K562 (cell line): Measurements from ENCODE around the gene PRKG1. TPM values are rescaled to one million over a fixed set of nuclear protein-coding genes. Genes with fewer than 3 reads are reported as not detected.

Source experiments
- ATAC-seq: fragments of 200-7000 bp; cut with Tn5 transposase; 3 replicates; pipeline ENCODE4 v1.9.1; 2020; ENCODE audit warnings: moderate library complexity
- BruUV-seq: library from RNA; stranded (reverse); fragments of 400-500 nt; replicated peaks from 2 replicates; lab custom pipeline; 2021; lab: Mats Ljungman, UMichigan
- CTCF ChIA-PET: fragments of 300-600 bp; formaldehyde crosslinking; extraction: SDS; loops from one replicate; lab custom pipeline; 2021; ENCODE audit warnings: low intra/inter-chr PET ratio; lab: Yijun Ruan, JAX
- POLR2A ChIA-PET: fragments of 300-600, 350-650 bp; sonication (Branson Sonifier 250); formaldehyde crosslinking; extraction: SDS; loops from one replicate; lab custom pipeline; 2021; ENCODE audit warnings: antibody characterized with exemption, inconsistent platforms; lab: Yijun Ruan, JAX
- DNase-seq, 4 experiments: peaks; one replicate each; pipeline versions ENCODE4 v3.0.0 to v3.0.0-alpha.2; 2011 to 2018; ENCODE audit warnings: low spot score in 3 of 4, mixed read lengths in 3 of 4; ENCODE audit errors: extremely low read depth in 1 of 4
- FAIRE-seq: peaks from 2 replicates; lab custom pipeline; 2011; peaks lifted over from hg19 to GRCh38; lab: Jason Lieb, UNC
- H2AFZ ChIP-seq: 2 replicates; pipeline ENCODE4 v1.6.0; 2011; ENCODE audit warnings: low read depth, low read length, control low read depth, inconsistent platforms
- H3K27ac ChIP-seq: fragments of 200-600 bp; 3 replicates; pipeline ENCODE4 v1.8.0; 2011; ENCODE audit warnings: low read depth, mild to moderate bottlenecking, control low read depth, inconsistent platforms, low read length, moderate library complexity, mixed read lengths; ENCODE audit errors: extremely low read depth
- H3K27me3 ChIP-seq, 2 experiments: fragments of 300-600 bp in 1 of 2; 2 replicates in 1 of 2; 3 replicates in 1 of 2; pipeline versions ENCODE4 v1.6.0 to v1.8.0; 2011; ENCODE audit warnings: inconsistent platforms in 2 of 2, low read length in 2 of 2, mild to moderate bottlenecking in 1 of 2, mixed read lengths in 1 of 2, moderate library complexity in 1 of 2; ENCODE audit not compliant: control insufficient read depth in 2 of 2, insufficient read depth in 2 of 2
- H3K36me3 ChIP-seq: fragments of 300-600 bp; 3 replicates; pipeline ENCODE4 v1.8.0; 2011; ENCODE audit warnings: mild to moderate bottlenecking, low read length, inconsistent platforms; ENCODE audit not compliant: control insufficient read depth, insufficient read depth
- H3K4me1 ChIP-seq, 2 experiments: fragments of 200-600 bp in 1 of 2; replicated peaks in 1 of 2; 2 replicates in 1 of 2; 3 replicates in 1 of 2; pipeline versions ENCODE4 v1.5.1 to v1.8.0; 2011; ENCODE audit warnings: inconsistent platforms in 2 of 2, low read length in 2 of 2, mild to moderate bottlenecking in 1 of 2, mixed read lengths in 1 of 2, moderate library complexity in 1 of 2; ENCODE audit not compliant: control insufficient read depth in 2 of 2, insufficient read depth in 2 of 2
- H3K4me2 ChIP-seq: 2 replicates; pipeline ENCODE4 v1.6.1; 2011; ENCODE audit warnings: low read length, control low read depth, inconsistent platforms, mixed read lengths; ENCODE audit not compliant: insufficient read depth
- H3K4me3 ChIP-seq: fragments of 200-600 bp; sonication (generic), shearing (Covaris generic); 2 replicates; pipeline ENCODE4 v1.5.1; 2016; ENCODE audit warnings: control low read depth, inconsistent platforms
- H3K79me2 ChIP-seq: fragments of 200-600 bp; 3 replicates; pipeline ENCODE4 v1.8.0; 2011; ENCODE audit warnings: low read length, inconsistent platforms; ENCODE audit not compliant: control insufficient read depth, insufficient read depth
- H3K9ac ChIP-seq, 2 experiments: 2 replicates each; pipeline versions ENCODE4 v1.6.0 to v1.6.1; 2011; ENCODE audit warnings: low read depth in 2 of 2, low read length in 2 of 2, control low read depth in 1 of 2, inconsistent platforms in 1 of 2, mild to moderate bottlenecking in 1 of 2, mixed read lengths in 1 of 2; ENCODE audit not compliant: insufficient read depth in 1 of 2
- H3K9me1 ChIP-seq: one replicate; pipeline ENCODE4 v1.6.0; 2011; ENCODE audit warnings: inconsistent platforms, mild to moderate bottlenecking, low read length, moderate library complexity; ENCODE audit not compliant: control insufficient read depth, insufficient read depth
- H3K9me3 ChIP-seq: replicated peaks from 2 replicates; pipeline ENCODE4 v1.5.1; 2011; ENCODE audit warnings: low read depth, low read length, inconsistent platforms; ENCODE audit not compliant: control insufficient read depth, insufficient read depth
- H4K20me1 ChIP-seq: replicated peaks from 2 replicates; pipeline ENCODE4 v1.6.1; 2011; ENCODE audit warnings: low read length, inconsistent platforms, mixed read lengths; ENCODE audit not compliant: control insufficient read depth, insufficient read depth
- HNRNPLL ChIP-seq: fragments of 200-400 bp; formaldehyde crosslinking; IDR thresholded peaks from 2 replicates; pipeline ENCODE4 v1.6.1; 2017; ENCODE audit warnings: low read length, low read depth, mild to moderate bottlenecking; ENCODE audit not compliant: poor library complexity, severe bottlenecking
- LEF1 ChIP-seq: fragments of 450-650 bp; IDR thresholded peaks from 2 replicates; pipeline ENCODE4 v1.6.1; 2016; ENCODE audit warnings: mild to moderate bottlenecking
- MCM2 ChIP-seq: fragments of 450-650 bp; IDR thresholded peaks from 2 replicates; pipeline ENCODE4 v1.6.1; 2017; ENCODE audit warnings: low read depth, mild to moderate bottlenecking
- RBM17 ChIP-seq: fragments of 200-400 bp; formaldehyde crosslinking; IDR thresholded peaks from 2 replicates; pipeline ENCODE4 v1.6.1; 2017; ENCODE audit warnings: low read depth, mild to moderate bottlenecking, low read length, borderline replicate concordance
- RFX1 ChIP-seq: fragments of 450-650 bp; IDR thresholded peaks from 2 replicates; pipeline ENCODE4 v1.6.1; 2016; ENCODE audit warnings: mild to moderate bottlenecking, moderate library complexity
- SNRNP70 ChIP-seq: fragments of 200-400 bp; formaldehyde crosslinking; optimal IDR thresholded peaks from 2 replicates; pipeline ENCODE3; 2017; ENCODE audit warnings: low read depth, low read length
- ZBTB1 ChIP-seq: sonication (generic); formaldehyde crosslinking; IDR thresholded peaks from 2 replicates; pipeline ENCODE4 v1.8.1; 2023; ENCODE audit warnings: missing genetic modification reagents, low read depth, mild to moderate bottlenecking, borderline replicate concordance
- ZNF175 ChIP-seq: fragments of 200-800 bp; sonication (Bioruptor generic); IDR thresholded peaks from 2 replicates; pipeline ENCODE4 v1.6.1; 2016; ENCODE audit warnings: low read depth, mild to moderate bottlenecking, missing genetic modification characterization, missing compliant biosample characterization
- ZNF277 ChIP-seq: fragments of 250-450 bp; sonication (Bioruptor Pico); IDR thresholded peaks from 2 replicates; pipeline ENCODE4 v1.8.0; 2022; ENCODE audit warnings: inconsistent platforms, mild to moderate bottlenecking, moderate library complexity, borderline replicate concordance
- ZNF354B ChIP-seq: fragments of 250-450 bp; sonication (Bioruptor Pico); IDR thresholded peaks from 2 replicates; pipeline ENCODE4 v1.4.0; 2020
- ZNF436 ChIP-seq: fragments of 250-450, 450-650 bp; sonication (Bioruptor Pico); formaldehyde crosslinking; IDR thresholded peaks from 2 replicates; pipeline ENCODE4 v1.7.0; 2020; ENCODE audit warnings: mild to moderate bottlenecking
- WGBS: fragments of 100-300 bp; shearing (Covaris generic); methylation state at CpG from one replicate; pipeline ENCODE4 v1.1.6; 2016; ENCODE audit warnings: low coverage, mixed read lengths; ENCODE audit not compliant: insufficient coverage; ENCODE audit errors: missing lambda C conversion rate; 5-methylcytosine and 5-hydroxymethylcytosine counted together
- in situ Hi-C: fragments of 300-500 bp; cut with MboI; formaldehyde crosslinking; loops from 4 replicates; pipeline ENCODE4 v1.15.0; 2018; ENCODE audit warnings: inconsistent platforms, mixed read lengths
- intact Hi-C: fragments of 100-400 bp; cut with micrococcal nuclease; formaldehyde crosslinking; loops from 2 replicates; pipeline ENCODE4 v1.14.2; 2022
- polyA plus RNA-seq, 8 experiments: library from polyadenylated mRNA; depleted of rRNA in 4 of 8; stranded (reverse) in 5 of 8; unstranded in 3 of 8; fragments of >200 nt; fragmentation: Nextera tagmentation in 2 of 8; fragmentation: Illumina TruSeq in 1 of 8; extraction: Ambion mirVana in 2 of 8; extraction: Trizol in 1 of 8; gene quantifications; 2 replicates each; pipeline versions ENCODE4 v1.2.1 to v1.2.3, GENCODE V29; 2011 to 2014; ENCODE audit warnings: inconsistent platforms in 1 of 8, missing spikeins in 1 of 8
- total RNA-seq, 7 experiments: library from RNA; depleted of rRNA in 6 of 7; stranded (reverse); fragments of >200 nt in 6 of 7; fragmentation: Illumina TruSeq in 2 of 7; extraction: Trizol in 2 of 7; gene quantifications; 2 replicates each; pipeline versions ENCODE4 v1.2.1 to v1.2.3, GENCODE V29; 2011 to 2021; ENCODE audit warnings: low replicate concordance in 1 of 7

The PRKG1 gene
- total and polyA plus RNA-seq, 9 of the 15 experiments (the other 6 are each of a cell fraction or from before 2014, with no cell fraction given): 0.22 TPM; not detected in 8

- Histone ChIP-seq H3K4me2 (no peak overlapping the region), H4K20me1 (no peaks in the 10 kb centered on the region), H2AFZ (no peak overlapping the region), H3K9me3 (no peaks in the 10 kb centered on the region), H3K9ac (no peak overlapping the region), H3K79me2 (no peaks in the 10 kb centered on the region), H3K4me1 (no peaks in the 10 kb centered on the region), H3K27ac (no peak overlapping the region), H3K4me3 (no peak overlapping the region), H3K27me3 (no peaks in the 10 kb centered on the region), H3K36me3 (no peaks in the 10 kb centered on the region), H3K9me1 (no peaks in the 10 kb centered on the region)
- no peak for FAIRE-seq
- CTCF ChIA-PET: no interaction called here
- TF ChIP-seq RFX1 (peak; percentile 70), HNRNPLL (no peak)
- ATAC-seq: no peak
- 1% methylated on average over 3 of the region's 3 CpGs for WGBS
- POLR2A ChIA-PET: no interaction called here
- BruUV-seq: no TSS peak
- in situ Hi-C loops: no loop called here
- DNase-seq: peak in 1 of 4 experiments; percentile 13
- intact Hi-C loops: no loop called here
Observed at GRCh38 chr10:51419196-51420093, 345.2 kb downstream of the PRKG1 start.

- FAIRE-seq (no peak), ATAC-seq (no peak)
- CTCF ChIA-PET: no interaction called here
- Histone ChIP-seq H3K9ac (no peak overlapping the region), H3K9me1 (no peaks in the 10 kb centered on the region)
- no TSS peak for BruUV-seq
- no peak for TF ChIP-seq MCM2
- TF ChIP-seq LEF1: no peak
- no peak for TF ChIP-seq ZBTB1 (CRISPR knock-in tag)
- no peak for TF ChIP-seq ZNF277 (CRISPR knock-in tag)
- no peak for TF ChIP-seq RBM17
- TF ChIP-seq ZNF436: no peak
- TF ChIP-seq SNRNP70: no peak
- no peak for TF ChIP-seq ZNF354B (CRISPR knock-in tag)
- no peak for TF ChIP-seq ZNF175
- TF ChIP-seq, all 486 proteins: peak for 0
- Histone ChIP-seq H3K27ac (no peak overlapping the region), H3K27me3 (no peaks in the 10 kb centered on the region), H2AFZ (no peak overlapping the region), H3K36me3 (no peaks in the 10 kb centered on the region), H4K20me1 (no peaks in the 10 kb centered on the region), H3K4me1 (no peaks in the 10 kb centered on the region), H3K4me3 (no peak overlapping the region), H3K4me2 (no peak overlapping the region), H3K9me3 (no peaks in the 10 kb centered on the region), H3K79me2 (no peaks in the 10 kb centered on the region)
- no peak for DNase-seq
- intact Hi-C loops: no loop called here
- in situ Hi-C loops: no loop called here
- POLR2A ChIA-PET: no interaction called here
- 0% methylated on average over 1 of the region's 1 CpG for WGBS
Observed at GRCh38 chr10:51421853-51422252, 347.6 kb downstream of the PRKG1 start.
